WTC11 (cell line): ENCODE data around the gene KCNN1. TPM values are rescaled to one million over a fixed set of nuclear protein-coding genes. Genes with fewer than 3 reads are reported as not detected.
A peak's percentile ranks its signal among the peaks of the same experiment; 100 is the strongest.

ENCODE experiments used
- ATAC-seq: fragments of 200-7000 bp; cut with Tn5 transposase; 2 replicates; pipeline ENCODE4 v1.10.0; 2021; ENCODE audit warnings: mild to moderate bottlenecking, moderate library complexity
- CTCF ChIA-PET: fragments of 300-600 bp; sonication (Branson Sonifier 250); formaldehyde crosslinking; loops from one replicate; lab custom pipeline; 2021; ENCODE audit warnings: antibody characterized with exemption; lab: Charles Lee
- POLR2A ChIA-PET: fragments of 350-600 bp; sonication (Branson Sonifier 250); formaldehyde crosslinking; loops from one replicate; lab custom pipeline; 2021; ENCODE audit warnings: antibody characterized with exemption; lab: Charles Lee
- DNase-seq: peaks from one replicate; pipeline ENCODE4 v3.0.0; 2021; ENCODE audit warnings: low spot score
- H3K27ac Mint-ChIP-seq: 2 replicates; pipeline ENCODE4 v1.8.0; 2021; ENCODE audit warnings: mixed read lengths
- H3K27me3 Mint-ChIP-seq: 2 replicates; pipeline ENCODE4 v1.8.0; 2021; ENCODE audit warnings: low read depth, mild to moderate bottlenecking, moderate library complexity, mixed read lengths
- H3K36me3 Mint-ChIP-seq: 2 replicates; pipeline ENCODE4 v1.8.0; 2021; ENCODE audit warnings: mixed read lengths
- H3K4me1 Mint-ChIP-seq: 2 replicates; pipeline ENCODE4 v1.8.0; 2022; ENCODE audit warnings: mixed read lengths
- H3K4me3 Mint-ChIP-seq: 2 replicates; pipeline ENCODE4 v1.8.0; 2021; ENCODE audit warnings: mild to moderate bottlenecking, moderate library complexity, mixed read lengths
- H3K9me3 Mint-ChIP-seq: 2 replicates; pipeline ENCODE4 v1.8.0; 2021; ENCODE audit warnings: mixed read lengths
- GTF2I ChIP-seq: fragments of 250-450 bp; sonication (Bioruptor Pico); conservative IDR thresholded peaks from 2 replicates; pipeline ENCODE4 v1.4.0; 2021; ENCODE audit warnings: mild to moderate bottlenecking
- NR1H2 ChIP-seq: sonication (generic); formaldehyde crosslinking; IDR thresholded peaks from 2 replicates; pipeline ENCODE4 v1.9.0; 2021; ENCODE audit warnings: mild to moderate bottlenecking, moderate library complexity, missing genetic modification reagents
- STAT6 ChIP-seq: sonication (generic); formaldehyde crosslinking; conservative IDR thresholded peaks from 2 replicates; pipeline ENCODE4 v1.8.1; 2023; ENCODE audit warnings: mild to moderate bottlenecking, low read depth, missing genetic modification reagents, moderate library complexity
- TCF7 ChIP-seq: sonication (generic); formaldehyde crosslinking; IDR thresholded peaks from 2 replicates; pipeline ENCODE4 v1.8.0; 2022; ENCODE audit warnings: mild to moderate bottlenecking, low read depth, missing genetic modification reagents, moderate library complexity
- TEAD4 ChIP-seq: sonication (generic); formaldehyde crosslinking; IDR thresholded peaks from 2 replicates; pipeline ENCODE4 v1.8.0; 2022; ENCODE audit warnings: mild to moderate bottlenecking, missing genetic modification reagents
- ZNF121 ChIP-seq: sonication (generic); formaldehyde crosslinking; IDR thresholded peaks from 2 replicates; pipeline ENCODE4 v1.8.0; 2023; ENCODE audit warnings: missing genetic modification reagents
- ZNF512 ChIP-seq: sonication (generic); formaldehyde crosslinking; IDR thresholded peaks from 2 replicates; pipeline ENCODE4 v1.8.1; 2022; ENCODE audit warnings: missing genetic modification reagents, borderline replicate concordance
- total RNA-seq: library from RNA; stranded (reverse); gene quantifications from 3 replicates; pipeline ENCODE4 v1.2.3, GENCODE V29; 2021
- TF ChIP-seq, protein P1 (sequence below): sonication (generic); formaldehyde crosslinking; IDR thresholded peaks from 2 replicates; pipeline ENCODE4 v1.8.1; 2023; ENCODE audit warnings: mild to moderate bottlenecking, moderate library complexity, missing genetic modification reagents
- TF ChIP-seq, protein P2 (sequence below): fragments of 250-450 bp; sonication (Bioruptor Pico); IDR thresholded peaks from 2 replicates; pipeline ENCODE4 v1.9.0; 2021; ENCODE audit warnings: mild to moderate bottlenecking, borderline replicate concordance

The KCNN1 gene
- total RNA-seq, 1 experiment from 2014 or later = 15.3 TPM

GRCh38 chr19:17999684-18000479 is 33.0 kb downstream of the KCNN1 start:
- no peak for ATAC-seq
- DNase-seq = no peak

GRCh38 chr19:18000480-18000914 is 33.6 kb downstream of the KCNN1 start:
- H3K27me3 Mint-ChIP-seq = peaks cover 49% of the 10 kb centered on the region

More at GRCh38 chr19:17999684-18000479, 33.0 kb downstream of the KCNN1 start:
- H3K27ac Mint-ChIP-seq = no peak overlapping the region
- peak overlapping the region; percentile 71 for H3K4me3 Mint-ChIP-seq
- TF ChIP-seq GTF2I = no peak
- no peak for TF ChIP-seq STAT6 (CRISPR knock-in tag)
- no peak for TF ChIP-seq TEAD4
- TF ChIP-seq, all 79 proteins: peak for 0
- POLR2A ChIA-PET = interaction anchor here (0.6 to 1.2 kb wide), 2 partner anchors 48 to 67 kb away, joined by 3 to 5 read pairs; partner anchors contain the start of gene CCDC124
- no peaks in the 10 kb centered on the region for H3K36me3 Mint-ChIP-seq
- peaks cover 6% of the 10 kb centered on the region for H3K4me1 Mint-ChIP-seq
- peaks cover 49% of the 10 kb centered on the region for H3K27me3 Mint-ChIP-seq
- H3K9me3 Mint-ChIP-seq = no peaks in the 10 kb centered on the region
- CTCF ChIA-PET = interaction anchor here (0.6 to 4.3 kb wide), 7 partner anchors 52 to 275 kb away, joined by 3 to 38 read pairs (median 5); partner anchors contain the start of gene RPL18A

More at GRCh38 chr19:18000480-18000914, 33.6 kb downstream of the KCNN1 start:
- TF ChIP-seq, protein P1, sequence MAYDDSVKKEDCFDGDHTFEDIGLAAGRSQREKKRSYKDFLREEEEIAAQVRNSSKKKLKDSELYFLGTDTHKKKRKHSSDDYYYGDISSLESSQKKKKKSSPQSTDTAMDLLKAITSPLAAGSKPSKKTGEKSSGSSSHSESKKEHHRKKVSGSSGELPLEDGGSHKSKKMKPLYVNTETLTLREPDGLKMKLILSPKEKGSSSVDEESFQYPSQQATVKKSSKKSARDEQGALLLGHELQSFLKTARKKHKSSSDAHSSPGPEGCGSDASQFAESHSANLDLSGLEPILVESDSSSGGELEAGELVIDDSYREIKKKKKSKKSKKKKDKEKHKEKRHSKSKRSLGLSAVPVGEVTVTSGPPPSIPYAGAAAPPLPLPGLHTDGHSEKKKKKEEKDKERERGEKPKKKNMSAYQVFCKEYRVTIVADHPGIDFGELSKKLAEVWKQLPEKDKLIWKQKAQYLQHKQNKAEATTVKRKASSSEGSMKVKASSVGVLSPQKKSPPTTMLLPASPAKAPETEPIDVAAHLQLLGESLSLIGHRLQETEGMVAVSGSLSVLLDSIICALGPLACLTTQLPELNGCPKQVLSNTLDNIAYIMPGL = no peak
- TF ChIP-seq TCF7 (CRISPR knock-in tag) (no peak), ZNF121 (peak; percentile 65), NR1H2 (CRISPR knock-in tag) (no peak), ZNF512 (CRISPR knock-in tag) (peak; percentile 82; the same call in 1 of the 2 replicates)
- TF ChIP-seq, protein P2, sequence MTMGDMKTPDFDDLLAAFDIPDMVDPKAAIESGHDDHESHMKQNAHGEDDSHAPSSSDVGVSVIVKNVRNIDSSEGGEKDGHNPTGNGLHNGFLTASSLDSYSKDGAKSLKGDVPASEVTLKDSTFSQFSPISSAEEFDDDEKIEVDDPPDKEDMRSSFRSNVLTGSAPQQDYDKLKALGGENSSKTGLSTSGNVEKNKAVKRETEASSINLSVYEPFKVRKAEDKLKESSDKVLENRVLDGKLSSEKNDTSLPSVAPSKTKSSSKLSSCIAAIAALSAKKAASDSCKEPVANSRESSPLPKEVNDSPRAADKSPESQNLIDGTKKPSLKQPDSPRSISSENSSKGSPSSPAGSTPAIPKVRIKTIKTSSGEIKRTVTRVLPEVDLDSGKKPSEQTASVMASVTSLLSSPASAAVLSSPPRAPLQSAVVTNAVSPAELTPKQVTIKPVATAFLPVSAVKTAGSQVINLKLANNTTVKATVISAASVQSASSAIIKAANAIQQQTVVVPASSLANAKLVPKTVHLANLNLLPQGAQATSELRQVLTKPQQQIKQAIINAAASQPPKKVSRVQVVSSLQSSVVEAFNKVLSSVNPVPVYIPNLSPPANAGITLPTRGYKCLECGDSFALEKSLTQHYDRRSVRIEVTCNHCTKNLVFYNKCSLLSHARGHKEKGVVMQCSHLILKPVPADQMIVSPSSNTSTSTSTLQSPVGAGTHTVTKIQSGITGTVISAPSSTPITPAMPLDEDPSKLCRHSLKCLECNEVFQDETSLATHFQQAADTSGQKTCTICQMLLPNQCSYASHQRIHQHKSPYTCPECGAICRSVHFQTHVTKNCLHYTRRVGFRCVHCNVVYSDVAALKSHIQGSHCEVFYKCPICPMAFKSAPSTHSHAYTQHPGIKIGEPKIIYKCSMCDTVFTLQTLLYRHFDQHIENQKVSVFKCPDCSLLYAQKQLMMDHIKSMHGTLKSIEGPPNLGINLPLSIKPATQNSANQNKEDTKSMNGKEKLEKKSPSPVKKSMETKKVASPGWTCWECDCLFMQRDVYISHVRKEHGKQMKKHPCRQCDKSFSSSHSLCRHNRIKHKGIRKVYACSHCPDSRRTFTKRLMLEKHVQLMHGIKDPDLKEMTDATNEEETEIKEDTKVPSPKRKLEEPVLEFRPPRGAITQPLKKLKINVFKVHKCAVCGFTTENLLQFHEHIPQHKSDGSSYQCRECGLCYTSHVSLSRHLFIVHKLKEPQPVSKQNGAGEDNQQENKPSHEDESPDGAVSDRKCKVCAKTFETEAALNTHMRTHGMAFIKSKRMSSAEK (CRISPR knock-in tag) = no peak
- Mint-ChIP-seq H3K27ac (no peak overlapping the region; the same call in 1 of the 2 replicates), H3K4me3 (peak overlapping the region; percentile 71), H3K4me1 (peaks cover 6% of the 10 kb centered on the region), H3K36me3 (no peaks in the 10 kb centered on the region), H3K9me3 (no peaks in the 10 kb centered on the region)
- DNase-seq (no peak), ATAC-seq (no peak)
- CTCF ChIA-PET = interaction anchor here (0.6 to 2.3 kb wide), 8 partner anchors 52 to 275 kb away, joined by 3 to 11 read pairs (median 5); partner anchors contain the start of genes CCDC124 and RPL18A
- POLR2A ChIA-PET = interaction anchor here (1.2 kb wide), 1 partner anchor 68 kb away, joined by 3 read pairs; the partner anchor contains the start of gene CCDC124
